ENCODE measurements around the gene PSAP. TPM values are rescaled to one million over a fixed set of nuclear protein-coding genes. Genes with fewer than 3 reads are reported as not detected.

Gene PSAP
- polyA plus RNA-seq, 1 experiment, result 1,979 TPM

DNA sequence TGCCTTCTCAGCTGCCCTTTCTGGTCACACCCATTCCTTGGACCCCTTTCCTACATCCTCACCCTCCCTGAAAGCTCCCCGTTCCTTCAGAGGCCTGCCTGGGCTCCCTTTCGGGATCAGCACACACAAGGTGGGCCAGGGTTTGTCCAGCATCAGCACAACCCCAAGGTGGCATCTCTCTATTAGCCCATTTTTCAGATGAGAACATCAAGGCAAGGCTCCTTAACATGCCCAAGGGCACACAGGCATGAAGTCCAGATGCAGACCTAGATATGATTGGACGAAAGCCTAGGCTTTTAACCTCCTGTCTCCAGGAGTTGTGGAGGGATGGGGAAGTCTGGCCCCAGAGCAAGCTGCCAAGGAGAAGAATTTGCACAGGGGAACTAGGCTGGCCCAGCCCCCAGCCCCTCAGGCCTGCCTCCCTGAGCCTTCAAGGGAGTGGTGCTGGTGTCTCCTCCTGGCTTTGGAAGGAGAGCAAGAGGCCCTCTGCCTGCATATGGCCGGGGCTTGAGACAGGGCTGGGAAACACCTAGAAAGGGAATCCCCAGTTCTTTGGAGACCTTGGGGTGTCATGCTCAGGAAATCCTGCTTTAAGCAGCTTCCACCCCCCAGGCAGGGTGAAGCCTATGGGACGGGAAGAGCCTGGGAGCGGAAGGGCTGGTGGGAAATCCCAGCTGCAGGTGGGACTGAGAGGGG is 68.7 kb downstream of the PSAP start:
- H3K27me3 ChIP-seq (ENCODE audit: control insufficient read depth, insufficient read depth, low read length), result peaks cover 7% of the 10 kb centered on the region; the same call in 1 of the 2 replicates
- no peaks in the 10 kb centered on the region for H3K36me3 ChIP-seq (ENCODE audit: control insufficient read depth, insufficient read depth, low read length)
- ChIA-PET POLR2A (no interaction called here), CTCF (interaction anchor here (0.8 to 1.7 kb wide), 4 partner anchors 9 to 57 kb away, joined by 3 to 11 read pairs (median 4); partner anchors contain the start of gene VSIR)
- no peak overlapping the region for H3K4me3 ChIP-seq (ENCODE audit: low read depth, low read length)
- DNase-seq (ENCODE audit: low read depth), result no peak
- TF ChIP-seq, protein P1, sequence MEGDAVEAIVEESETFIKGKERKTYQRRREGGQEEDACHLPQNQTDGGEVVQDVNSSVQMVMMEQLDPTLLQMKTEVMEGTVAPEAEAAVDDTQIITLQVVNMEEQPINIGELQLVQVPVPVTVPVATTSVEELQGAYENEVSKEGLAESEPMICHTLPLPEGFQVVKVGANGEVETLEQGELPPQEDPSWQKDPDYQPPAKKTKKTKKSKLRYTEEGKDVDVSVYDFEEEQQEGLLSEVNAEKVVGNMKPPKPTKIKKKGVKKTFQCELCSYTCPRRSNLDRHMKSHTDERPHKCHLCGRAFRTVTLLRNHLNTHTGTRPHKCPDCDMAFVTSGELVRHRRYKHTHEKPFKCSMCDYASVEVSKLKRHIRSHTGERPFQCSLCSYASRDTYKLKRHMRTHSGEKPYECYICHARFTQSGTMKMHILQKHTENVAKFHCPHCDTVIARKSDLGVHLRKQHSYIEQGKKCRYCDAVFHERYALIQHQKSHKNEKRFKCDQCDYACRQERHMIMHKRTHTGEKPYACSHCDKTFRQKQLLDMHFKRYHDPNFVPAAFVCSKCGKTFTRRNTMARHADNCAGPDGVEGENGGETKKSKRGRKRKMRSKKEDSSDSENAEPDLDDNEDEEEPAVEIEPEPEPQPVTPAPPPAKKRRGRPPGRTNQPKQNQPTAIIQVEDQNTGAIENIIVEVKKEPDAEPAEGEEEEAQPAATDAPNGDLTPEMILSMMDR (IDR thresholded peaks at IDR 0.05; ENCODE audit: insufficient read depth, low read depth, low read length), result no peak

- CTCF ChIA-PET, result no interaction called here
- Histone ChIP-seq H3K36me3 (ENCODE audit: control insufficient read depth, insufficient read depth, low read length) (no peaks in the 10 kb centered on the region), H3K27me3 (ENCODE audit: control insufficient read depth, insufficient read depth, low read length) (peaks cover 7% of the 10 kb centered on the region; the same call in 1 of the 2 replicates), H3K4me3 (ENCODE audit: low read depth, low read length) (no peak overlapping the region)
- POLR2A ChIA-PET, result no interaction called here
- DNase-seq (ENCODE audit: low read depth), result no peak
- TF ChIP-seq, protein P1 (IDR thresholded peaks at IDR 0.05; ENCODE audit: insufficient read depth, low read depth, low read length), result no peak
These were observed 70.3 kb downstream of the PSAP start for GRCh38 chr10:71780719-71781118.

GRCh38 chr10:71780156-71780555 is 70.9 kb downstream of the PSAP start:
- Histone ChIP-seq H3K36me3 (ENCODE audit: control insufficient read depth, insufficient read depth, low read length) (no peaks in the 10 kb centered on the region), H3K27me3 (ENCODE audit: control insufficient read depth, insufficient read depth, low read length) (peaks cover 7% of the 10 kb centered on the region; the same call in 1 of the 2 replicates), H3K4me3 (ENCODE audit: low read depth, low read length) (no peak overlapping the region)
- ChIA-PET POLR2A (no interaction called here), CTCF (interaction anchor here (1.6 kb wide), 1 partner anchor 55 kb away, joined by 3 read pairs; no protein-coding TSS in a partner anchor)
- TF ChIP-seq, protein P1 (IDR thresholded peaks at IDR 0.05; ENCODE audit: insufficient read depth, low read depth, low read length), result no peak
- no peak for DNase-seq (ENCODE audit: low read depth)

DNA sequence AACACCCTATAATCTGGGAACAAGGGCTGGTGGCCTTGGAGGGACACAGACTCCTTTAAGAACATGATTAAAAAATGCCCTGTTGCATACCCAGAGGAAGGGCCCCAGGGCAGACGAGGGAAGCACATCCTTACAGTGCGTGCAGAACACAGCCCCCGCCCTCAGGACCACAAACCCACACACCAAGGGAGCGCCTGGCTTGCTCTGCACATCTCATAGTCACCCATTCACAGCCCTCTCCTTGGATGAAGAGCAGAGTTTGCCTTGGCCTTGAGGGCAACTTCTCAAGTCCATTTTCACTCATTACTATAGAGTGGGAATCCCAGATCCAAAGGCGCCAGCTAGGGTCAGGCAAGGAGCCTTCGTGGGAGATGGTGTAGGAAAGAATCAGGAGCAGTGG is 71.4 kb downstream of the PSAP start:
- POLR2A ChIA-PET, result no interaction called here
- CTCF ChIA-PET, result interaction anchor here (1.6 kb wide), 1 partner anchor 54 kb away, joined by 3 read pairs; no protein-coding TSS in a partner anchor
- no peak for DNase-seq (ENCODE audit: low read depth)
- no peaks in the 10 kb centered on the region for H3K36me3 ChIP-seq (ENCODE audit: control insufficient read depth, insufficient read depth, low read length)
- H3K4me3 ChIP-seq (ENCODE audit: low read depth, low read length), result no peak overlapping the region
- TF ChIP-seq, protein P1 (IDR thresholded peaks at IDR 0.05; ENCODE audit: insufficient read depth, low read depth, low read length), result no peak
- peaks cover 7% of the 10 kb centered on the region; the same call in 1 of the 2 replicates for H3K27me3 ChIP-seq (ENCODE audit: control insufficient read depth, insufficient read depth, low read length)

- Histone ChIP-seq H3K36me3 (ENCODE audit: control insufficient read depth, insufficient read depth, low read length) (no peaks in the 10 kb centered on the region), H3K27me3 (ENCODE audit: control insufficient read depth, insufficient read depth, low read length) (peaks cover 7% of the 10 kb centered on the region; the same call in 1 of the 2 replicates), H3K4me3 (ENCODE audit: low read depth, low read length) (no peak overlapping the region)
- TF ChIP-seq, protein P1 (IDR thresholded peaks at IDR 0.05; ENCODE audit: insufficient read depth, low read depth, low read length), result no peak
- CTCF ChIA-PET, result interaction anchor here (0.9 to 6.3 kb wide), 3 partner anchors 34 to 570 kb away, joined by 3 to 41 read pairs (median 3); no protein-coding TSS in a partner anchor
- POLR2A ChIA-PET, result no interaction called here
- no peak for DNase-seq (ENCODE audit: low read depth)
These were observed 72.8 kb downstream of the PSAP start for GRCh38 chr10:71778071-71778825.
